Uterus (tissue), 2 donors: ENCODE results near the gene MICB.
A peak's percentile ranks its signal among the peaks of the same experiment; 100 is the strongest.

ENCODE experiments used
- CTCF ChIP-seq, 4 experiments: fragments of 200-600 bp in 2 of 4; fragments of 450-650 bp in 2 of 4; sonication (generic) in 2 of 4; IDR thresholded peaks; one replicate each; pipeline ENCODE4 v1.5.1; 2016 to 2019; ENCODE audit warnings: antibody characterized with exemption in 4 of 4, mild to moderate bottlenecking in 2 of 4, moderate library complexity in 1 of 4
- POLR2A ChIP-seq, 2 donors: fragments of 450-650 bp; IDR thresholded peaks; one replicate each; pipeline ENCODE4 v1.6.1; 2016; ENCODE audit warnings: antibody characterized with exemption in 2 of 2, mild to moderate bottlenecking in 1 of 2, moderate library complexity in 1 of 2

GRCh38 chr6:31497531-31498476, at the start of gene MICB:
- TF ChIP-seq CTCF (IDR thresholded peaks at IDR 0.05) (peak in 2 of 4 experiments; percentile 11 to 14), POLR2A (IDR thresholded peaks at IDR 0.05) (peak; percentile 41 to 82)
